CD14-positive monocyte (primary cell): ENCODE results near the gene TSPAN3. TPM values are rescaled to one million over a fixed set of nuclear protein-coding genes. Genes with fewer than 3 reads are reported as not detected.

Source experiments
- DNase-seq, 3 donors: peaks; one replicate each; pipeline ENCODE4 v3.0.0-alpha.2; 2011 to 2022
- H2AFZ ChIP-seq: 2 replicates; pipeline ENCODE4 v1.6.0; 2012; ENCODE audit warnings: mild to moderate bottlenecking, low read depth, low read length, inconsistent platforms; ENCODE audit not compliant: insufficient read depth, poor library complexity, severe bottlenecking
- H3K27ac ChIP-seq, 2 donors: 1 replicate in 1 of 2; 2 replicates in 1 of 2; pipeline ENCODE4 v1.5.1; 2012 to 2013; ENCODE audit warnings: low read length in 2 of 2, control low read depth in 1 of 2, inconsistent platforms in 1 of 2, low read depth in 1 of 2, mild to moderate bottlenecking in 1 of 2
- H3K27me3 ChIP-seq, 2 donors: one replicate each; pipeline versions ENCODE4 v1.6.0 to v1.6.1; 2011 to 2013; ENCODE audit warnings: low read length in 2 of 2; ENCODE audit not compliant: control insufficient read depth in 2 of 2, insufficient read depth in 2 of 2
- H3K36me3 ChIP-seq, 2 donors: replicated peaks in 1 of 2; 1 replicate in 1 of 2; 2 replicates in 1 of 2; pipeline versions ENCODE4 v1.5.1 to v1.6.1; 2012 to 2013; ENCODE audit warnings: low read length in 2 of 2, control low read depth in 1 of 2, inconsistent platforms in 1 of 2, mild to moderate bottlenecking in 1 of 2; ENCODE audit not compliant: insufficient read depth in 2 of 2, control insufficient read depth in 1 of 2
- H3K4me1 ChIP-seq, 2 donors: 1 replicate in 1 of 2; 2 replicates in 1 of 2; pipeline versions ENCODE4 v1.5.1 to v1.6.1; 2012 to 2013; ENCODE audit warnings: low read length in 2 of 2, control low read depth in 1 of 2, inconsistent platforms in 1 of 2, mild to moderate bottlenecking in 1 of 2, moderate library complexity in 1 of 2; ENCODE audit not compliant: insufficient read depth in 2 of 2, control insufficient read depth in 1 of 2
- H3K4me2 ChIP-seq: replicated peaks from 2 replicates; pipeline ENCODE3; 2012; ENCODE audit warnings: low read length, moderate library complexity, mild to moderate bottlenecking; ENCODE audit not compliant: poor library complexity, severe bottlenecking; ENCODE audit errors: extremely low read depth
- H3K4me3 ChIP-seq, 3 experiments: fragments of 200-600 bp in 1 of 3; sonication (generic) in 1 of 3; replicated peaks in 1 of 3; 1 replicate in 2 of 3; 2 replicates in 1 of 3; pipeline ENCODE4 v1.5.1; 2011 to 2013; ENCODE audit warnings: low read length in 3 of 3, mild to moderate bottlenecking in 3 of 3, control low read depth in 2 of 3, low read depth in 2 of 3, inconsistent platforms in 1 of 3, moderate library complexity in 1 of 3
- H3K79me2 ChIP-seq: 2 replicates; pipeline ENCODE4 v1.6.0; 2012; ENCODE audit warnings: mild to moderate bottlenecking, control low read depth, inconsistent platforms, low read length, moderate library complexity; ENCODE audit not compliant: insufficient read depth
- H3K9ac ChIP-seq: 2 replicates; pipeline ENCODE4 v1.6.0; 2017; ENCODE audit warnings: low read length, mild to moderate bottlenecking; ENCODE audit not compliant: insufficient read depth, poor library complexity, severe bottlenecking
- H3K9me3 ChIP-seq, 2 donors: replicated peaks in 1 of 2; 1 replicate in 1 of 2; 2 replicates in 1 of 2; pipeline versions ENCODE4 v1.5.1 to v1.6.1; 2012 to 2013; ENCODE audit warnings: low read length in 2 of 2, control low read depth in 1 of 2; ENCODE audit not compliant: control insufficient read depth in 1 of 2, insufficient read depth in 1 of 2
- H4K20me1 ChIP-seq: 2 replicates; pipeline ENCODE4 v1.6.0; 2012; ENCODE audit warnings: mild to moderate bottlenecking, low read length, control low read depth, moderate library complexity; ENCODE audit not compliant: insufficient read depth
- H3K27ac Mint-ChIP-seq, 7 donors: one replicate each; pipeline ENCODE4 v1.8.0; 2020; ENCODE audit warnings: mild to moderate bottlenecking in 7 of 7, mixed read lengths in 7 of 7, moderate library complexity in 6 of 7, inconsistent platforms in 2 of 7
- H3K27me3 Mint-ChIP-seq, 3 donors: one replicate each; pipeline ENCODE4 v1.8.0; 2021 to 2022; ENCODE audit warnings: low read depth in 3 of 3, mild to moderate bottlenecking in 3 of 3, mixed read lengths in 3 of 3, moderate library complexity in 3 of 3, inconsistent platforms in 1 of 3
- H3K36me3 Mint-ChIP-seq, 2 donors: one replicate each; pipeline ENCODE4 v1.8.0; 2020; ENCODE audit warnings: mixed read lengths in 2 of 2, inconsistent platforms in 1 of 2, mild to moderate bottlenecking in 1 of 2
- H3K4me1 Mint-ChIP-seq: one replicate; pipeline ENCODE4 v1.8.0; 2020; ENCODE audit warnings: mild to moderate bottlenecking, mixed read lengths
- H3K4me3 Mint-ChIP-seq, 2 donors: one replicate each; pipeline ENCODE4 v1.8.0; 2020; ENCODE audit warnings: mild to moderate bottlenecking in 2 of 2, mixed read lengths in 2 of 2, moderate library complexity in 1 of 2
- H3K9me3 Mint-ChIP-seq, 7 donors: one replicate each; pipeline ENCODE4 v1.8.0; 2020 to 2022; ENCODE audit warnings: mixed read lengths in 7 of 7, mild to moderate bottlenecking in 6 of 7, moderate library complexity in 6 of 7, inconsistent platforms in 2 of 7
- WGBS: methylation state at CpG from one replicate; pipeline ENCODE4 v1.1.5; 2013; ENCODE audit warnings: missing lambda C conversion rate; ENCODE audit not compliant: insufficient coverage; 5-methylcytosine and 5-hydroxymethylcytosine counted together
- intact Hi-C, 2 donors: fragments of 100-400 bp; cut with micrococcal nuclease; formaldehyde crosslinking; loops; one replicate each; pipeline versions ENCODE4 v1.15.0 to v1.15.1; 2023
- polyA plus RNA-seq, 3 donors: library from polyadenylated mRNA; depleted of rRNA in 1 of 3; unstranded in 2 of 3; stranded (reverse) in 1 of 3; fragments of 300-500 nt in 2 of 3; fragments of >200 nt in 1 of 3; fragmentation: Illumina TruSeq in 2 of 3; gene quantifications; 1 replicate in 2 of 3; 2 replicates in 1 of 3; pipeline ENCODE4 v1.2.3, GENCODE V29; 2012 to 2021
- TF ChIP-seq, protein P1 (sequence below): fragments of 200-600 bp; IDR thresholded peaks from one replicate; pipeline ENCODE4 v1.8.0; 2022; ENCODE audit warnings: antibody characterized with exemption, mild to moderate bottlenecking

TSPAN3 gene
- polyA plus RNA-seq, 3 donors: 26.0 to 68.0 (median 53.2) TPM

DNA sequence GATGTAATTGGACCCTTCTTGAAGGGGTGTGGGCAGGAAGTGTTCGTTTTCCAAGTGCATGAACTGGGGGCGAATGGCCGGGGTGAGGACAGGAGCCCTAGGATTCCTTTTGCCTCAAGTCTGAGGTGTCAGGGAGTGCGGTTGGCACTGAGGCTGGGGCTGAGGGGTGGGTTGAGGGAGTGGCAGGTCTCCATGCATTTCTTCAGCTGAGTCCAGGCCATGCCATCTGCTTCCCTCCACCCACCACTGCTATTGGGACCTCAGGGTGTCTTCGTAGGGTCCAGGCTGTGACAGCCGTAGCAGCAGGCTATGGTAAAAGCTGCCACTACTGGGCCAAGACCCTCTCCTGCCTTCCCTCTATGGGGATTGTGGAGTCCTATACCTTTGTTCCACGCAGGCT is 25.6 kb upstream of the TSPAN3 start:
- no peak overlapping the region for H3K27ac ChIP-seq
- H3K36me3 Mint-ChIP-seq: no peaks in the 10 kb centered on the region
- H3K4me3 ChIP-seq: no peak overlapping the region
- intact Hi-C loops: no loop called here
- H3K9ac ChIP-seq: no peak overlapping the region
- TF ChIP-seq, protein P1, sequence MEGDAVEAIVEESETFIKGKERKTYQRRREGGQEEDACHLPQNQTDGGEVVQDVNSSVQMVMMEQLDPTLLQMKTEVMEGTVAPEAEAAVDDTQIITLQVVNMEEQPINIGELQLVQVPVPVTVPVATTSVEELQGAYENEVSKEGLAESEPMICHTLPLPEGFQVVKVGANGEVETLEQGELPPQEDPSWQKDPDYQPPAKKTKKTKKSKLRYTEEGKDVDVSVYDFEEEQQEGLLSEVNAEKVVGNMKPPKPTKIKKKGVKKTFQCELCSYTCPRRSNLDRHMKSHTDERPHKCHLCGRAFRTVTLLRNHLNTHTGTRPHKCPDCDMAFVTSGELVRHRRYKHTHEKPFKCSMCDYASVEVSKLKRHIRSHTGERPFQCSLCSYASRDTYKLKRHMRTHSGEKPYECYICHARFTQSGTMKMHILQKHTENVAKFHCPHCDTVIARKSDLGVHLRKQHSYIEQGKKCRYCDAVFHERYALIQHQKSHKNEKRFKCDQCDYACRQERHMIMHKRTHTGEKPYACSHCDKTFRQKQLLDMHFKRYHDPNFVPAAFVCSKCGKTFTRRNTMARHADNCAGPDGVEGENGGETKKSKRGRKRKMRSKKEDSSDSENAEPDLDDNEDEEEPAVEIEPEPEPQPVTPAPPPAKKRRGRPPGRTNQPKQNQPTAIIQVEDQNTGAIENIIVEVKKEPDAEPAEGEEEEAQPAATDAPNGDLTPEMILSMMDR: no peak
- peaks cover 3% of the 10 kb centered on the region for H3K4me1 Mint-ChIP-seq
- no peak for DNase-seq
- H3K36me3 ChIP-seq: no peaks in the 10 kb centered on the region
- no peak overlapping the region for H3K4me2 ChIP-seq
- no peak overlapping the region for H3K27ac Mint-ChIP-seq
- no peaks in the 10 kb centered on the region for H3K79me2 ChIP-seq
- H3K27me3 ChIP-seq: no peaks in the 10 kb centered on the region
- no peaks in the 10 kb centered on the region for H3K4me1 ChIP-seq
- H3K9me3 ChIP-seq: no peaks in the 10 kb centered on the region
- peaks cover 2 to 3% (median 2%) of the 10 kb centered on the region in 3 donors for H3K27me3 Mint-ChIP-seq
- H3K9me3 Mint-ChIP-seq: no peaks in the 10 kb centered on the region
- 90% methylated on average over 5 of the region's 7 CpGs for WGBS
- no peak overlapping the region for H2AFZ ChIP-seq
- no peak overlapping the region for H3K4me3 Mint-ChIP-seq
- H4K20me1 ChIP-seq: no peaks in the 10 kb centered on the region

DNA sequence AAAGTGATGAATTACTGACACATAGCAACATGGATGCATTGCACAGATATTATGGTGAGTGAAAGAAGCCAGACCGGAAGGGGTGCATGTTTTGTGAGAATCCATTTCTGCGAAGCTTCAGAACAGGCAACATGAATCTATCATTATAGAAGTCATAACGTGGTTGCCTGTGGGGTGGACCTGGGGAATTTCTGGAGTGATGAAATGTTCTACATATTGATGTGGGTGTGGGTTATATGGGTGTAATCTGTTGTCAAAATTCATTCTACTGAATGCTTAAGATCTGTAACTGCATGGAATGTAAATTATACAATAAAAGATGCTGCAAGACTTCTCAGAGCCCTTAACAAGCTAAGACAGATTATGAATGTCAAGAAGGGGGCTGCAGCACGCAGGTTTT is 25.2 kb upstream of the TSPAN3 start:
- Mint-ChIP-seq H3K4me1 (peaks cover 3% of the 10 kb centered on the region), H3K4me3 (no peak overlapping the region), H3K36me3 (no peaks in the 10 kb centered on the region), H3K27me3 (peaks cover 2 to 3% (median 2%) of the 10 kb centered on the region in 3 donors), H3K27ac (no peak overlapping the region), H3K9me3 (no peaks in the 10 kb centered on the region)
- H3K36me3 ChIP-seq: no peaks in the 10 kb centered on the region
- no peaks in the 10 kb centered on the region for H3K27me3 ChIP-seq
- no peak overlapping the region for H3K9ac ChIP-seq
- no peak overlapping the region for H3K4me3 ChIP-seq
- TF ChIP-seq, protein P1: no peak
- H3K4me2 ChIP-seq: no peak overlapping the region
- no peaks in the 10 kb centered on the region for H3K9me3 ChIP-seq
- no peaks in the 10 kb centered on the region for H3K79me2 ChIP-seq
- no peak for DNase-seq
- H2AFZ ChIP-seq: no peak overlapping the region
- H3K4me1 ChIP-seq: no peaks in the 10 kb centered on the region
- H4K20me1 ChIP-seq: no peaks in the 10 kb centered on the region
- intact Hi-C loops: no loop called here
- 92% methylated on average over 4 of the region's 4 CpGs for WGBS
- no peak overlapping the region for H3K27ac ChIP-seq
